GM12878 (cell line): ENCODE data around the gene CALR. TPM values are rescaled to one million over a fixed set of nuclear protein-coding genes. Genes with fewer than 3 reads are reported as not detected.
A peak's percentile ranks its signal among the peaks of the same experiment; 100 is the strongest.

Experiments
- BHLHE40 ChIP-seq, 2 experiments: fragments of 450-650 bp in 1 of 2; IDR thresholded peaks; 2 replicates each; pipeline ENCODE4 v1.6.1; 2011 to 2017; ENCODE audit warnings: low read depth in 2 of 2, borderline replicate concordance in 1 of 2, improper control_type of control experiment in 1 of 2, low read length in 1 of 2, mild to moderate bottlenecking in 1 of 2
- CHD2 ChIP-seq: IDR thresholded peaks from 2 replicates; pipeline ENCODE4 v1.6.1; 2011; ENCODE audit warnings: low read depth, low read length, improper control_type of control experiment, borderline replicate concordance
- CREB1 ChIP-seq: IDR thresholded peaks from 2 replicates; pipeline ENCODE4 v1.6.1; 2012; ENCODE audit warnings: low read depth, mild to moderate bottlenecking, inconsistent platforms
- CREM ChIP-seq: IDR thresholded peaks from 2 replicates; pipeline ENCODE4 v1.6.1; 2014; ENCODE audit warnings: antibody characterized with exemption, low read depth
- E2F4 ChIP-seq: IDR thresholded peaks from 2 replicates; pipeline ENCODE4 v1.6.1; 2012; ENCODE audit warnings: low read depth, low read length, improper control_type of control experiment
- EP300 ChIP-seq, 2 experiments: fragments of 150-350 bp in 1 of 2; IDR thresholded peaks; 2 replicates each; pipeline ENCODE4 v1.6.1; 2011 to 2012; ENCODE audit warnings: low read depth in 2 of 2, low read length in 2 of 2, borderline replicate concordance in 1 of 2, improper control_type of control experiment in 1 of 2, inconsistent platforms in 1 of 2; ENCODE audit not compliant: control insufficient read depth in 1 of 2
- FOS ChIP-seq: IDR thresholded peaks from 3 replicates; pipeline ENCODE4 v1.6.1; 2011; ENCODE audit warnings: borderline replicate concordance; ENCODE audit not compliant: insufficient read length; ENCODE audit errors: extremely low read depth
- IRF3 ChIP-seq: fragments of 450-650 bp; IDR thresholded peaks from 2 replicates; pipeline ENCODE4 v1.6.1; 2014; ENCODE audit warnings: mild to moderate bottlenecking
- IRF5 ChIP-seq: fragments of 450-650 bp; IDR thresholded peaks from 2 replicates; pipeline ENCODE4 v1.6.1; 2017; ENCODE audit warnings: borderline replicate concordance
- JUND ChIP-seq: IDR thresholded peaks from 2 replicates; pipeline ENCODE4 v1.6.1; 2012; ENCODE audit warnings: low read depth, mild to moderate bottlenecking, low read length, improper control_type of control experiment, moderate library complexity
- KDM1A ChIP-seq: fragments of 200-600 bp; sonication (generic); IDR thresholded peaks from 2 replicates; pipeline ENCODE4 v1.6.1; 2016; ENCODE audit warnings: borderline replicate concordance
- MEF2B ChIP-seq: fragments of 450-650 bp; IDR thresholded peaks from 2 replicates; pipeline ENCODE4 v1.6.1; 2018; ENCODE audit warnings: mild to moderate bottlenecking, moderate library complexity; ENCODE audit not compliant: partially characterized antibody, poor library complexity, severe bottlenecking
- MXI1 ChIP-seq: fragments of 150-350 bp; IDR thresholded peaks from 2 replicates; pipeline ENCODE4 v1.6.1; 2011; ENCODE audit warnings: low read depth, mild to moderate bottlenecking, inconsistent platforms, low read length, improper control_type of control experiment
- MYC ChIP-seq: IDR thresholded peaks from 2 replicates; pipeline ENCODE4 v1.6.1; 2011; ENCODE audit warnings: mild to moderate bottlenecking, low read length, moderate library complexity, inconsistent platforms; ENCODE audit not compliant: insufficient read depth, insufficient replicate concordance, insufficient read length, severe bottlenecking
- NFIC ChIP-seq: IDR thresholded peaks from 2 replicates; pipeline ENCODE4 v1.6.1; 2012; ENCODE audit warnings: low read depth, mild to moderate bottlenecking, inconsistent platforms, low read length, moderate library complexity
- PAX5 ChIP-seq: IDR thresholded peaks from 2 replicates; pipeline ENCODE4 v1.6.1; 2011; ENCODE audit warnings: low read depth, low read length, borderline replicate concordance
- PML ChIP-seq: IDR thresholded peaks from 2 replicates; pipeline ENCODE4 v1.6.1; 2012; ENCODE audit warnings: low read length, inconsistent platforms
- POLR2AphosphoS5 ChIP-seq: IDR thresholded peaks from 2 replicates; pipeline ENCODE4 v1.6.1; 2011; ENCODE audit warnings: mild to moderate bottlenecking, low read length, inconsistent platforms
- RAD21 ChIP-seq: IDR thresholded peaks from 2 replicates; pipeline ENCODE4 v1.6.1; 2011; ENCODE audit warnings: mild to moderate bottlenecking, low read depth, low read length, moderate library complexity; ENCODE audit not compliant: insufficient read depth
- TAF1 ChIP-seq: IDR thresholded peaks from 2 replicates; pipeline ENCODE4 v1.6.1; 2011; ENCODE audit warnings: mild to moderate bottlenecking, low read depth, low read length, borderline replicate concordance
- ZNF687 ChIP-seq: fragments of 450-650 bp; IDR thresholded peaks from 2 replicates; pipeline ENCODE4 v1.6.1; 2017; ENCODE audit warnings: mild to moderate bottlenecking, moderate library complexity
- polyA plus RNA-seq, 11 experiments: library from polyadenylated mRNA; depleted of rRNA in 4 of 11; unstranded in 6 of 11; stranded (reverse) in 5 of 11; fragments of >200 nt; fragmentation: Nextera tagmentation in 4 of 11; fragmentation: Illumina TruSeq in 1 of 11; extraction: Ambion mirVana in 4 of 11; extraction: Trizol in 1 of 11; gene quantifications; 1 replicate in 1 of 11; 2 replicates in 10 of 11; pipeline versions ENCODE4 v1.2.1 to v1.2.3, GENCODE V29; 2011 to 2016; ENCODE audit warnings: inconsistent platforms in 2 of 11, missing spikeins in 2 of 11, low read depth in 1 of 11
- total RNA-seq, 4 experiments: library from RNA; depleted of rRNA in 3 of 4; stranded (reverse); fragments of >200 nt in 3 of 4; fragmentation: Illumina TruSeq in 1 of 4; extraction: Trizol in 1 of 4; gene quantifications; 2 replicates each; pipeline versions ENCODE4 v1.2.1 to v1.2.3, GENCODE V29; 2013 to 2021

CALR gene
- total and polyA plus RNA-seq, 10 of the 15 experiments (the other 5 are each of a cell fraction or from before 2014, with no cell fraction given): 202 to 1,451 (median 749) TPM

- TF ChIP-seq MYC: peak; percentile 2
- no peak for TF ChIP-seq MEF2B
- TF ChIP-seq KDM1A: no peak
- TF ChIP-seq CREM: peak; percentile 53
- peak; percentile 90 for TF ChIP-seq FOS
- peak; percentile 90 for TF ChIP-seq IRF3
- no peak for TF ChIP-seq JUND
- TF ChIP-seq ZNF687: peak; percentile 88
- no peak for TF ChIP-seq IRF5
- TF ChIP-seq BHLHE40 (IDR thresholded peaks at IDR 0.05; ENCODE audit: borderline replicate concordance in 1 of 2, low read depth in 2 of 2, low read length in 1 of 2): peak; percentile 25 to 73; a peak in 3 of 4 replicates
- TF ChIP-seq PML: peak; percentile 97
- peak; percentile 100 for TF ChIP-seq POLR2AphosphoS5
- peak; percentile 95 for TF ChIP-seq CHD2
- peak; percentile 8 to 13; a peak in 1 of 4 replicates for TF ChIP-seq EP300 (IDR thresholded peaks at IDR 0.05; ENCODE audit: borderline replicate concordance in 1 of 2, control insufficient read depth in 1 of 2, low read depth in 2 of 2, low read length in 2 of 2)
- TF ChIP-seq NFIC: no peak
- peak; percentile 96 for TF ChIP-seq MXI1
- no peak for TF ChIP-seq RAD21
- peak; percentile 88 for TF ChIP-seq E2F4
- TF ChIP-seq PAX5: no peak; the same call in 1 of the 2 replicates
- TF ChIP-seq TAF1: peak; percentile 92
- TF ChIP-seq CREB1: peak; percentile 78
Observed at GRCh38 chr19:12937927-12938778, at the start of gene CALR (continued).
